ENCODE data around the gene ITK.

The ITK gene

GRCh38 chr5:157212307-157212706, 31.7 kb downstream of the ITK start:
- no peaks in the 10 kb centered on the region for H3K36me3 ChIP-seq (ENCODE audit: insufficient read depth, low read length)

GRCh38 chr5:157213527-157214243, 33.0 kb downstream of the ITK start:
- TF ChIP-seq FOXP2 (optimal IDR thresholded peaks at IDR 0.05; ENCODE audit: control extremely low read depth, extremely low read length, insufficient read depth): no peak
- no peak for TF ChIP-seq POLR2AphosphoS5 (IDR thresholded peaks at IDR 0.05; ENCODE audit: borderline replicate concordance, low read depth, low read length)
- TF ChIP-seq EZH2 (IDR thresholded peaks at IDR 0.05): no peak
- H3K9me3 ChIP-seq (ENCODE audit: low read depth, low read length): no peaks in the 10 kb centered on the region
- DNase-seq (ENCODE audit: low read depth, low spot score): no peak
- no peak overlapping the region for H3K27ac ChIP-seq
- no peak overlapping the region for H3K4me3 ChIP-seq
- H3K9ac ChIP-seq (ENCODE audit: insufficient read length): no peak overlapping the region
- no peaks in the 10 kb centered on the region for H3K36me3 ChIP-seq (ENCODE audit: insufficient read depth, low read length)

More at GRCh38 chr5:157212307-157212706, 31.7 kb downstream of the ITK start:
- no peak for DNase-seq (ENCODE audit: low read depth, low spot score)
- no peaks in the 10 kb centered on the region for H3K9me3 ChIP-seq (ENCODE audit: low read depth, low read length)
- no peak for TF ChIP-seq POLR2AphosphoS5 (IDR thresholded peaks at IDR 0.05; ENCODE audit: borderline replicate concordance, low read depth, low read length)
- no peak for TF ChIP-seq EZH2 (IDR thresholded peaks at IDR 0.05)
- H3K4me3 ChIP-seq: no peak overlapping the region
- no peak overlapping the region for H3K27ac ChIP-seq
- H3K9ac ChIP-seq (ENCODE audit: insufficient read length): no peak overlapping the region

GRCh38 chr5:157214415-157214814, 33.8 kb downstream of the ITK start:
- no peak overlapping the region for H3K4me3 ChIP-seq
- TF ChIP-seq EZH2 (IDR thresholded peaks at IDR 0.05): no peak
- H3K36me3 ChIP-seq (ENCODE audit: insufficient read depth, low read length): no peaks in the 10 kb centered on the region
- no peak overlapping the region for H3K9ac ChIP-seq (ENCODE audit: insufficient read length)
- H3K9me3 ChIP-seq (ENCODE audit: low read depth, low read length): no peaks in the 10 kb centered on the region
- DNase-seq (ENCODE audit: low read depth, low spot score): no peak
- no peak overlapping the region for H3K27ac ChIP-seq

GRCh38 chr5:157214861-157215513, 34.3 kb downstream of the ITK start:
- Histone ChIP-seq H3K4me3 (no peak overlapping the region), H3K9ac (ENCODE audit: insufficient read length) (no peak overlapping the region), H3K9me3 (ENCODE audit: low read depth, low read length) (no peaks in the 10 kb centered on the region), H3K36me3 (ENCODE audit: insufficient read depth, low read length) (no peaks in the 10 kb centered on the region), H3K27ac (no peak overlapping the region)
- TF ChIP-seq POLR2AphosphoS5 (IDR thresholded peaks at IDR 0.05; ENCODE audit: borderline replicate concordance, low read depth, low read length): no peak
- no peak for DNase-seq (ENCODE audit: low read depth, low spot score)

GRCh38 chr5:157215514-157216167, 35.0 kb downstream of the ITK start:
- no peak for TF ChIP-seq POLR2AphosphoS5 (IDR thresholded peaks at IDR 0.05; ENCODE audit: borderline replicate concordance, low read depth, low read length)
- no peak for TF ChIP-seq FOXP2 (optimal IDR thresholded peaks at IDR 0.05; ENCODE audit: control extremely low read depth, extremely low read length, insufficient read depth)
- TF ChIP-seq EZH2 (IDR thresholded peaks at IDR 0.05): no peak
- Histone ChIP-seq H3K36me3 (ENCODE audit: insufficient read depth, low read length) (no peaks in the 10 kb centered on the region), H3K27ac (no peak overlapping the region), H3K9me3 (ENCODE audit: low read depth, low read length) (no peaks in the 10 kb centered on the region), H3K4me3 (no peak overlapping the region), H3K9ac (ENCODE audit: insufficient read length) (no peak overlapping the region)
- no peak for DNase-seq (ENCODE audit: low read depth, low spot score)

- Histone ChIP-seq H3K9ac (ENCODE audit: insufficient read length) (no peak overlapping the region), H3K4me3 (no peak overlapping the region), H3K27ac (no peak overlapping the region), H3K36me3 (ENCODE audit: insufficient read depth, low read length) (no peaks in the 10 kb centered on the region), H3K9me3 (ENCODE audit: low read depth, low read length) (no peaks in the 10 kb centered on the region)
- no peak for TF ChIP-seq POLR2AphosphoS5 (IDR thresholded peaks at IDR 0.05; ENCODE audit: borderline replicate concordance, low read depth, low read length)
- TF ChIP-seq EZH2 (IDR thresholded peaks at IDR 0.05): no peak
- no peak for TF ChIP-seq FOXP2 (optimal IDR thresholded peaks at IDR 0.05; ENCODE audit: control extremely low read depth, extremely low read length, insufficient read depth)
- no peak for DNase-seq (ENCODE audit: low read depth, low spot score)
These were observed 35.9 kb downstream of the ITK start for GRCh38 chr5:157216391-157217142.

GRCh38 chr5:157217289-157218024, 36.8 kb downstream of the ITK start:
- Histone ChIP-seq H3K9ac (ENCODE audit: insufficient read length) (no peak overlapping the region), H3K36me3 (ENCODE audit: insufficient read depth, low read length) (no peaks in the 10 kb centered on the region), H3K27ac (no peak overlapping the region), H3K9me3 (ENCODE audit: low read depth, low read length) (no peaks in the 10 kb centered on the region), H3K4me3 (no peak overlapping the region)
- TF ChIP-seq EZH2 (IDR thresholded peaks at IDR 0.05): no peak
- no peak for TF ChIP-seq FOXP2 (optimal IDR thresholded peaks at IDR 0.05; ENCODE audit: control extremely low read depth, extremely low read length, insufficient read depth)
- TF ChIP-seq POLR2AphosphoS5 (IDR thresholded peaks at IDR 0.05; ENCODE audit: borderline replicate concordance, low read depth, low read length): no peak
- no peak for DNase-seq (ENCODE audit: low read depth, low spot score)
